HFFc6 (cell line): Measurements from ENCODE around the gene CRHR2. TPM values are rescaled to one million over a fixed set of nuclear protein-coding genes. Genes with fewer than 3 reads are reported as not detected.
A peak's percentile ranks its signal among the peaks of the same experiment; 100 is the strongest.

ENCODE experiments used
- DNase-seq: peaks from one replicate; pipeline ENCODE4 v3.0.0-alpha.2; 2018
- H3K27ac Mint-ChIP-seq: 2 replicates; pipeline ENCODE4 v1.8.0; 2020; ENCODE audit warnings: mild to moderate bottlenecking, mixed read lengths
- H3K27me3 Mint-ChIP-seq: 2 replicates; pipeline ENCODE4 v1.8.0; 2021; ENCODE audit warnings: mild to moderate bottlenecking, moderate library complexity, mixed read lengths; ENCODE audit not compliant: insufficient read depth
- H3K36me3 Mint-ChIP-seq: 2 replicates; pipeline ENCODE4 v1.8.0; 2021; ENCODE audit warnings: low read depth, mixed read lengths
- H3K4me1 Mint-ChIP-seq: 2 replicates; pipeline ENCODE4 v1.8.0; 2020; ENCODE audit warnings: low read depth, mixed read lengths
- H3K4me3 Mint-ChIP-seq: 2 replicates; pipeline ENCODE4 v1.8.0; 2020; ENCODE audit warnings: mild to moderate bottlenecking, moderate library complexity, mixed read lengths
- H3K9me3 Mint-ChIP-seq: 2 replicates; pipeline ENCODE4 v1.8.0; 2020; ENCODE audit warnings: mild to moderate bottlenecking, mixed read lengths
- CTCF ChIP-seq: fragments of 200-600 bp; sonication (generic); IDR thresholded peaks from 2 replicates; pipeline ENCODE4 v1.5.0; 2021; ENCODE audit warnings: antibody characterized with exemption, mild to moderate bottlenecking
- total RNA-seq, 6 experiments: library from RNA; stranded (reverse); fragmentation: NEBNext Ultra II Directional; extraction: Animal tissue kit (Norgen Biotek cat#: 25700); gene quantifications; 2 replicates in 1 of 6; 3 replicates in 5 of 6; pipeline ENCODE4 v1.2.3, GENCODE V29; 2021

The CRHR2 gene
- total RNA-seq, 6 experiments from 2014 or later: not detected

- no peak for TF ChIP-seq CTCF
- peaks cover 58% of the 10 kb centered on the region for H3K36me3 Mint-ChIP-seq
Measured at GRCh38 chr7:30616318-30616717, 65.9 kb downstream of the CRHR2 start.

GRCh38 chr7:30613366-30614325 lies 68.6 kb downstream of the CRHR2 start:
- H3K36me3 Mint-ChIP-seq: peaks cover 63% of the 10 kb centered on the region
- no peak for TF ChIP-seq CTCF
- H3K4me1 Mint-ChIP-seq: peaks cover 34% of the 10 kb centered on the region
- H3K27ac Mint-ChIP-seq: peak overlapping the region; percentile 78
- H3K27me3 Mint-ChIP-seq: peaks cover 1% of the 10 kb centered on the region
- peak overlapping the region; percentile 14; the same call in 1 of the 2 replicates for H3K4me3 Mint-ChIP-seq
- no peaks in the 10 kb centered on the region for H3K9me3 Mint-ChIP-seq
- DNase-seq: peak; percentile 25

More at GRCh38 chr7:30616318-30616717, 65.9 kb downstream of the CRHR2 start:
- Mint-ChIP-seq H3K27ac (no peak overlapping the region), H3K9me3 (no peaks in the 10 kb centered on the region), H3K4me1 (peaks cover 30% of the 10 kb centered on the region), H3K4me3 (no peak overlapping the region), H3K27me3 (peaks cover 1% of the 10 kb centered on the region)
- DNase-seq: no peak

- peak; percentile 14 for DNase-seq
Measured at GRCh38 chr7:30612658-30613265, 69.5 kb downstream of the CRHR2 start.

GRCh38 chr7:30605832-30606231 lies 76.4 kb downstream of the CRHR2 start:
- no peak for DNase-seq
- TF ChIP-seq CTCF: no peak
- H3K4me3 Mint-ChIP-seq: no peak overlapping the region
- no peaks in the 10 kb centered on the region for H3K9me3 Mint-ChIP-seq
- peaks cover 75% of the 10 kb centered on the region for H3K36me3 Mint-ChIP-seq
- peak overlapping the region; percentile 29; the same call in 1 of the 2 replicates for H3K27ac Mint-ChIP-seq
- H3K27me3 Mint-ChIP-seq: peaks cover 1% of the 10 kb centered on the region; the same call in 1 of the 2 replicates
- H3K4me1 Mint-ChIP-seq: peaks cover 21% of the 10 kb centered on the region

More at GRCh38 chr7:30612658-30613265, 69.5 kb downstream of the CRHR2 start:
- peaks cover 71% of the 10 kb centered on the region for H3K36me3 Mint-ChIP-seq
- H3K9me3 Mint-ChIP-seq: no peaks in the 10 kb centered on the region
- TF ChIP-seq CTCF: no peak
- peak overlapping the region; percentile 78 for H3K27ac Mint-ChIP-seq
- H3K4me1 Mint-ChIP-seq: peaks cover 34% of the 10 kb centered on the region
- peaks cover 1% of the 10 kb centered on the region for H3K27me3 Mint-ChIP-seq
- H3K4me3 Mint-ChIP-seq: peak overlapping the region; percentile 25; the same call in 1 of the 2 replicates

- Mint-ChIP-seq H3K4me1 (peaks cover 21% of the 10 kb centered on the region), H3K27ac (no peak overlapping the region), H3K36me3 (peaks cover 78% of the 10 kb centered on the region), H3K9me3 (no peaks in the 10 kb centered on the region), H3K4me3 (no peak overlapping the region), H3K27me3 (peaks cover 1% of the 10 kb centered on the region; the same call in 1 of the 2 replicates)
- no peak for TF ChIP-seq CTCF
- no peak for DNase-seq
Measured at GRCh38 chr7:30604901-30605300, 77.4 kb downstream of the CRHR2 start.

Other genes with a start within 250 kb of the CRHR2 start
- 1 to 10 TPM; 2.8 to 3.9 (median 3.0) TPM for gene NOD1, start 203.7 kb downstream of the CRHR2 start, total RNA-seq
- 10 to 100 TPM; 16.1 to 25.6 (median 21.1) TPM for gene GGCT, start 177.6 kb downstream of the CRHR2 start, total RNA-seq
- 100 to 1,000 TPM; 258 to 330 (median 271) TPM for gene GARS1, start 87.6 kb downstream of the CRHR2 start, total RNA-seq
- not detected for gene INMT, start 69.7 kb upstream of the CRHR2 start, total RNA-seq
- 1 to 10 TPM; 2.3 to 3.3 (median 2.6) TPM for gene MINDY4, start 89.0 kb upstream of the CRHR2 start, total RNA-seq
- under 1 TPM; 0.40 to 0.94 (median 0.57) TPM for gene AQP1, start 229.4 kb upstream of the CRHR2 start, total RNA-seq